Progenitor cell of endocrine pancreas (in vitro differentiated cells): ENCODE measurements around the gene CITED1. TPM values are rescaled to one million over a fixed set of nuclear protein-coding genes. Genes with fewer than 3 reads are reported as not detected.
A peak's percentile ranks its signal among the peaks of the same experiment; 100 is the strongest.

Experiments used
- DNase-seq: peaks from one replicate; pipeline ENCODE4 v3.0.0; 2021; ENCODE audit warnings: low spot score; ENCODE audit not compliant: unreplicated experiment
- H3K27ac Mint-ChIP-seq: 2 replicates; pipeline ENCODE4 v1.8.0; 2021; ENCODE audit warnings: mild to moderate bottlenecking, moderate library complexity, mixed read lengths
- H3K27me3 Mint-ChIP-seq: 2 replicates; pipeline ENCODE4 v1.8.0; 2021; ENCODE audit warnings: mixed read lengths
- H3K36me3 Mint-ChIP-seq: 2 replicates; pipeline ENCODE4 v1.8.0; 2022; ENCODE audit warnings: mixed read lengths; ENCODE audit not compliant: insufficient read depth
- H3K4me1 Mint-ChIP-seq: 2 replicates; pipeline ENCODE4 v1.8.0; 2021; ENCODE audit warnings: low read depth, mixed read lengths
- H3K4me3 Mint-ChIP-seq: 2 replicates; pipeline ENCODE4 v1.8.0; 2021; ENCODE audit warnings: low read depth, mild to moderate bottlenecking, moderate library complexity, mixed read lengths
- H3K9me3 Mint-ChIP-seq: 2 replicates; pipeline ENCODE4 v1.8.0; 2021; ENCODE audit warnings: low read depth, mixed read lengths
- CTCF ChIP-seq: fragments of 200-600 bp; sonication (generic); IDR thresholded peaks from one replicate; pipeline ENCODE4 v1.5.0; 2021; ENCODE audit warnings: antibody characterized with exemption, mild to moderate bottlenecking; ENCODE audit not compliant: unreplicated experiment
- total RNA-seq: library from RNA; stranded (reverse); gene quantifications from 2 replicates; pipeline ENCODE4 v1.2.1, GENCODE V29; 2021

Gene CITED1
- total RNA-seq, 1 donor from 2014 or later: 2.0 TPM

- peaks cover 8% of the 10 kb centered on the region for H3K27me3 Mint-ChIP-seq
- H3K27ac Mint-ChIP-seq: no peak overlapping the region
- DNase-seq: no peak
- H3K4me3 Mint-ChIP-seq: no peak overlapping the region
- H3K36me3 Mint-ChIP-seq: no peaks in the 10 kb centered on the region
- H3K9me3 Mint-ChIP-seq: no peaks in the 10 kb centered on the region
- H3K4me1 Mint-ChIP-seq: no peaks in the 10 kb centered on the region
- TF ChIP-seq CTCF: no peak
Measured at GRCh38 chrX:72314881-72315280, 9.2 kb upstream of the CITED1 start.

GRCh38 chrX:72313707-72314641 lies 8.3 kb upstream of the CITED1 start:
- H3K27ac Mint-ChIP-seq: no peak overlapping the region
- no peaks in the 10 kb centered on the region for H3K4me1 Mint-ChIP-seq
- H3K4me3 Mint-ChIP-seq: no peak overlapping the region
- TF ChIP-seq CTCF: no peak
- H3K27me3 Mint-ChIP-seq: peaks cover 17% of the 10 kb centered on the region
- H3K36me3 Mint-ChIP-seq: no peaks in the 10 kb centered on the region
- no peaks in the 10 kb centered on the region for H3K9me3 Mint-ChIP-seq
- no peak for DNase-seq

GRCh38 chrX:72312311-72312940 lies 6.7 kb upstream of the CITED1 start:
- H3K9me3 Mint-ChIP-seq: no peaks in the 10 kb centered on the region
- no peak for DNase-seq
- TF ChIP-seq CTCF: no peak
- H3K4me3 Mint-ChIP-seq: no peak overlapping the region
- no peaks in the 10 kb centered on the region for H3K36me3 Mint-ChIP-seq
- no peak overlapping the region for H3K27ac Mint-ChIP-seq
- peaks cover 2% of the 10 kb centered on the region for H3K4me1 Mint-ChIP-seq
- H3K27me3 Mint-ChIP-seq: peaks cover 31% of the 10 kb centered on the region

GRCh38 chrX:72309297-72310071 lies 3.8 kb upstream of the CITED1 start:
- Mint-ChIP-seq H3K4me3 (peak overlapping the region; percentile 44), H3K27ac (no peak overlapping the region), H3K27me3 (peaks cover 51% of the 10 kb centered on the region), H3K36me3 (no peaks in the 10 kb centered on the region), H3K9me3 (no peaks in the 10 kb centered on the region), H3K4me1 (peaks cover 2% of the 10 kb centered on the region)
- no peak for TF ChIP-seq CTCF
- no peak for DNase-seq
